ENCODE measurements around the gene MPC1.

DNA sequence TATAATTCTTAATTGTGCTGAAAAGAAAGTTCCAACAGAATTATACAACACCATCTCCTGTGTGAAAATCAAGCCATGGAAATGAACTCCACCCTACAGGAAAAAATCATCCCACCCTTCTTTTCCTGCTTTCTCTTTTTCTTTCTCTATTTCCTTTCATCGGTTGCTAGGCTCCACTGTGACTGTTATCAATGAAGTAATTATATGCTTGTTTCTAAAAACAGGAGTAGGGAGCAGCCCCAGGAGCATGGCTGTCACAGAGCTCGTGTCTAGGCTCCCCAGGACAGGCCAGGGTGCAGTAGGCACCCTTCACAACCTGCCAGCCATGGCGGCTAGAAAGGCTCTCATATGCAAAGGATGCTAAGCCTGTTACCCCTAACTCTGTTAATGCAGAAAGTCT lies 13.0 kb downstream of the MPC1 start:
- no peak for TF ChIP-seq CTCF (IDR thresholded peaks at IDR 0.05)
- no peak for TF ChIP-seq POLR2A (IDR thresholded peaks at IDR 0.05)

All from heart left ventricle (tissue), 13 donors.